HG03439 (cell line): ENCODE results near the gene CD79B.
"Not testable (repeated sequence)": the region's sequence is repeated elsewhere in the genome, so short reads cannot be mapped to it uniquely, and the experiment has no call there.

Source experiments
- ATAC-seq: cut with Tn5 transposase; IDR thresholded peaks from one replicate; pipeline ENCODE4 v1.9.1; 2021; ENCODE audit warnings: mild to moderate bottlenecking, moderate library complexity; ENCODE audit not compliant: unreplicated experiment

Gene CD79B

DNA sequence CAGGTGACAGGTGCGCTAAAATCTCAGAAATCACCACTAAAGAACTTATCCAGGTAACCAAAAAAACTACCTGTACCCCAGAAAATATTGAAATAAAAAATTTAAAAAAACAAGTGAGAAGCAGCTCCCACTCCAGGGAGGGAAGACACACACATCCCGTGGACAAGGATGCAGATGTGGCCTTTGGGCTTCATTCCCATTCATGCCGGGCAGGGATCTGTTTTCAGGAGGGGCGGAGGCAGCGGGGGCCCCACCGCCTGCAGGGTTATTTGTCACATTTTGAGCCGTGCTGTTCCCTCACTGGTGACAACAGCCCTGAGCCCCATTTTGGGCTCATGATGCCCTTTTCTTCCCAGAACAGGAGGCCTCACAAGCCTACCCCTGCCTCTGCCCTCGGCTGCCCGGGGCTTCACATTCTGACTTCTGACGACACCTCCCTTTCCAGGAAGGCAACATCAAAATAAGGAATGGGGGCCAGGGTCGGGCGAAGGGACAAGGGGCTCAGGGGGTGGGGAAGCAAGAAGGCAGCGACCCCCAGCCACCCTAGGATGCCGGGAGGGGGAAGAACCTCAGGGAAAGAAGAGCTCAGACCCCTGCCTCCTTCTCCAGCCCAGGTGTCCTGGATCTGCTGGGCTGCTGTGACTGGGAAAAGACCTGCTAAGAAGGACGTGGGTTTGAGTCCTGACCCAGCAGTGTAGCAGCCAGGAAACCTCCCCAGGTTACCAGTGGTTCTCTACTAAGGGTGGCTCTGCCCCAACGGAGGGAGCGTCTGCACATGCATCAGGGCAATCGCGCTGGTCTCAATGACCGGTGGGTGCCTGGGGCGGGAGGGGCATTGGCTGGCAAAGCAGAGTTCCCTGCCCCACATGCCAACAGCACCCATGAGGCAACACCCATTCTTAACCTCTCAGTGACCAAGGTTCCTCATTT lies 2.3 kb upstream of the CD79B start:
- no peak for ATAC-seq

DNA sequence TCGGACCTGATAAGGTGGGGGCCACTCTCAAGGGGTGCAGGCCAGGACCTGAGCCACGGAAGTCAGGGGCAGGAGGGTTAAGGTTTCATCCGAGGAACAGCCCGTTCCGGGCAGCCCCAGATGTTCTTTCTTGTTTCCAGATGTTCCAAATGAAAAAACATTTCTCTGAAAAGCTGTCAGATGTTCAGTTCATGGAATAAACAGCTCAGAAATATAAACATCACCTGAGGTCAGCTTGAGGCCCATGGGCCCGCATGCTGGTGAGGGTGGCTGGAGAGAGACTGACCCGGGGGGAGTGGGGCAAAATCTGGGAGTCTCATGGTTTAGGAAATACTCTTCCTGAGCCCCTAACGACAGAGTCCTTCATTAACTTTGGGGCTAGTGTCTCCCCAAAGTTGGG lies 1.5 kb upstream of the CD79B start:
- ATAC-seq = no peak

DNA sequence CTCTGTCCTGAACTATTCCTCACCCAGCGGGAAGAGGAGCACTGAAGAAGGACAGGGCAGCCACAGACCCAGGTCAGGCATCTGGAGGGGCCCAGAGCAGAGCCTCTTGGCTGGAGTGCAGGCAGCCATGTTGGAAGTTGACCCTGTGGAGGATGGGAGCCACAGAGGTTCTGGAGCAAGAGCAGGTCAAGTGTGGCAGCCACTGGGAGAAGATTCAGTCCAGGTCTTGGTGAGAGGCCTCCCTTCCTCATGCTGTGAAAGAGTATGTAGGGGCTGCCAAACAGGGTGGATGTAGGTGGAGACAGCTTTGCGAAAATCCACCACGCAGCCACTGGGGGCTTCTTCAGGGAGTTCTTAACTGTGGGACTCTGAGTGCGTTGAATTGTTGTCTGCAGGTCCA lies 590 bp upstream of the CD79B start:
- no peak for ATAC-seq

DNA sequence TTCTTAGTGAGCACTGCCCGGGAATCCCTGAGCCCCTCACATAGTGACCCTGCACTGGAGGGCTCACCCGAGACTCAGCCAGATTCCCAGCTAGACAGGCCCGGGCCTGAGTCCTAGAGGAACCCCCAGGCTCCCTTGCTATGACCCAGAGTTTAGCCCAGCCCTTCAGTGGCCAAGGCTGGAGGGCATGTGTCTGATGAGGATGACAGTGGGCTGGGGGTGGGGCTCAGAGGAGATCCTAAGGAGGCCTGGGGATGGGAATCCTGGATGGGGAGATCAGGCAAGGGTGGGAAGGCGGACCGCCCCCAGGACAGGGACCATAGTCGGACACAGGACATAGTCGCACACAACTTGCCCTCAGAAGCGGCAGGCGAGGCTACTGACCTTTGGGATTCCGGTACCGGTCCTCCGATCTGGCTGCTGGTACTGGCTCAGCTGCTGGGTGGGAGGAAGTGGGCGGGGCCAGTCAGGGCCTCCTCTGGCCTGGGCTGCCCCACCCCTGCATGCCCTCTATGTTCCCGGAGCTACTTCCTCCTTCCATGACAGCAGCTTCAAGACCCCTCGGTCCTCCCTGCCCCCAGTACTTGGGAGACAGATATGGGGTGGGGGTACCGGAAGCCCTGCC lies 1.1 kb downstream of the CD79B start:
- ATAC-seq = no peak

DNA sequence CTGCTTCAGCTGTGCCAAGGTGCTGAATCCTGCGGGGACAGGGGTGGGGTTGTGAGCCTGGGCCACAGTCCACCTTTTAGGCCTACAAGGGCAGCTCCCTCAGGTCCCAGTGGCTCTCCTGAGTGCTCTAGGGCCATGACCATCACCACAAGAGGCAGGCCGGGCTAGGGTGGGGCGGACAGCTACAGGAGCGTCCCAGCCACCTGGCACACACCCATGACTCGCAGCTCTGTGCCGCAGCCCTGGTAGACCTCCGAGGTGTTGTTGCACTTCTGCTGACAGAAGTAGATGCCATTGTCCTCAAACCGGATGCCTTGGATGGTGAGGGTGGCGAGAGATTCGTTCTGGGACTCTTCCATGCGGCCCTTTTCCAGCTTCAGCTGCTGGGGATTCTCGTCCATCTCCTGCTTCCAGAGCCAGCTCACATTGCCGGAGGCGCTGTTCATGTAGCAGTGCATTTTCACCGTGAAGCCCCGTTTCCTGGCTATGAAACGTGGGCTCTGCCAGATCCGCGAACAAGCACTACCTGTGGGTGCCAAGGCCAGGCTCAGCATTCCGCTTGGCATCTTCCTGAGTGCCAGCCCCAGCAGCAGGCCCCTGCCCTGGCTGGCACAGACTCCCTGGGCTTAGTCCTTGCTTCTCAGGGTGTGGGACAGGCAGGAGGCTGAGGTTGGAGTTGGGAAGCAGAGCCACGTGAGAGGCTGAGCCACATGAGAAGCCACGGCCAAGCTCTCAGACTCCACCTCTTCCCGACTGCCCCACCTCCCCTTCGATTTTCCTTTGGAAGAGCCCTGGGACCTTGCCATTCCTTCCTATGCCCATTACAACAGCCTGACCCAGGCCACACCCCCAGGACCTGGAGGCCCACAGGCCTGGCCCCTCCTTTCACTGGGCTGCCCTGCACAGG lies 2.0 kb downstream of the CD79B start:
- no peak for ATAC-seq

DNA sequence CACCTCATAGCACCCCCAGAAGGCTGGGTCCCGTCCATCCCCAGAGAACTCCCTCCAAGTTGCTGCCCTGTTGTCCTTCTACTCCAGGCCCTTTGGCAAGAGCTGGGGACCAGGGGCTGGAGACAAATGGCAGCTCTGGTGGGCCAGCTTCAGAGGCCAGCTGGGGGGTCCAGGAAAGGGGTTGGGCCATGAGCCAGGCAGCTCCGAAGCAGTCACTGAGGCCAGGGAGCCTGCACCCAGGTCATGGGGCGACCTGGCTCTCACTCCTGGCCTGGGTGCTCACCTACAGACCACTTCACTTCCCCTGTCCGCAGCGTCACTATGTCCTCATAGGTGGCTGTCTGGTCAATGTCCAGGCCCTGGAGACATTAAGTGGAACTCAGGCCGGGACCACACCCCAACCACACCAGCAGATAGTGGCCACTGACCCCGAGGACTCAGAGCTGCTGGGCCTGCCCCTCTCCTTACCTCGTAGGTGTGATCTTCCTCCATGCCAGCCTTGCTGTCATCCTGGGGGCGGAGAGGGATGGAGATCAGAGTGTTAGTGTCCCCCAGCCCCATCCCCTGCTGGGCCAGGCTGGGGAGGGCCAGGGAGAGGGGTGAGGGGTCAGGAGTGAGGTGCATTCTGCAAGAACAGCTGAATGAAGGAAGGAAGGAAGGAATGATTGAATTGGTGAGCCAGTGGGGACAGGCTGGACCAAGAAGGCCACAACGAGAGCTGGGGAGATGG lies 3.0 kb downstream of the CD79B start:
- no peak for ATAC-seq

DNA sequence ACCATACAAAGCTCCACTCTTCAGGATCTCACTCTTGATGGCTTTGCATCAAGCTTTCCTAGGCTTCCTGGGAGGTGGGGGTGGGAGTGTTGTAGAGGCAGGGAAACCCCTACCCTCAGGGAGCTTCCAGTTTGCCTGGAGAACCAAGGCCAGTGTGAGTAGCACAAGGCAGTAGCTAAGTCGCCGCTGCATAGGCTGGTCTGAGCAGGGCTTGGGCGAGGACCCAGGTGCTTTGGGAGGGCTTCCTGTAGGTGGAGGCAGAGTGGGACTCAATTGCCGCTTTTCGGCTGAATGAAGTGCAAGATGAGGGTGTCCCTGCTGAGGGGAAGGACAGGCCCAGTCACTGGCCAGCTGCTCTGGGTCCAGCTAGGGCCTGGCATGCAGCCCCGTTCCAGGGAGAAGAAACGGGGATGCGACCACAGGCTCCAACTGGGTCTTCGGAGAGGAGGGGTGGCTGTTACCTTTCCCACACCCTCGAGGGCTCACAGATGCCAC lies 3.9 kb downstream of the CD79B start:
- ATAC-seq = no peak

DNA sequence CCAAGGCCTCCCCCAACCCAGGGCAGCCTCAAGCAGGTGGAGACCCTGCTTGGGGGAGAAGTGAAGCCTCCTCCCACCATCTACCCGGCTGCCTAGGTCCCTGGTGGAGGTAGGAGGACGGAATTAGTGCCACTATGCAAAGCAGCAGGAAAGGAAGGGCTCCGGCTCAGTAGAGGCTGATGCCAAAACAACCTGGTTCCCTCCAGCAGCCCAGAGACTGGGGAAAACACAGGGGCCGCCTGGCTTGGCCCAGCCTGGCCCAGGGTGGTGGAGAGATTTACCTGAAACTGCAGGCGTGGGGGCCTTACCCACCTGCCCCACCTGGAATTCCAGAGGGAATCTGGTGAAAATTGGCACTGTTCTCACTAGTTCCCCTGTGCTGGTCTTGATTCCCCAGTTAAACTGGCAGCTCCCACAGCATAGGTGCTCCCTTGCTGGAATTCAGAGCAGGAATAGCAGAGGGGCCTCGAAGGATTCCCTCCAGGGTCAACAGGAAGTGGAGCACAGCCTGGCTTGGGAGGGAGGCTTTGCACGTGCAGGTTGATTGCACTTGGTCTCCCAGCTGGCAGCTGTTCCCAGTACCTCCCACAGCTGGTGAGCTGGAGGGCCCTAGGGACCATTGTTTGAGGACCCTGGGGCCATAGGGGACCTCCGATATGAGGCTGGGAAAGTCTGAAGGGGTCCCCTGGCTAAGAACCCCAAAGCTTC lies 4.5 kb downstream of the CD79B start:
- ATAC-seq = no peak

DNA sequence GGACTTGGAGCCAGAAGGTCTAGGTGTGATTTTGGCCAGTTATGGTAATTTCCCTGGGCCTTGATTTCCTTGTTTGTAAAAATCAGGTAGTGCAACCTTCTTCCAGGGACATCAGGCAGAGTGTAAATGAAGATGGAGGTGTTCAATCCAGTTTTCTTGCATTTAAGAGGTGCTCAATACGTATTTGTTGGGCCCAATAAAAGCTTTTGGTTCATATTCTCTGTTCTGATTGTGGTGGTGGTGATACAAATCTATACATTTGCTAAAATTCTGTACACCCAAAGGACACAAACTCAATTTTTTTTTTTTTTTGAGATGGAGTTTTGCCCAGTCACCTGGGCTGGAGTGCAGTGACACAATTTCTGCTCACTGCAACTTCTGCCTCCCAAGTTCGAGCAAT lies 6.0 kb downstream of the CD79B start:
- no peak for ATAC-seq

DNA sequence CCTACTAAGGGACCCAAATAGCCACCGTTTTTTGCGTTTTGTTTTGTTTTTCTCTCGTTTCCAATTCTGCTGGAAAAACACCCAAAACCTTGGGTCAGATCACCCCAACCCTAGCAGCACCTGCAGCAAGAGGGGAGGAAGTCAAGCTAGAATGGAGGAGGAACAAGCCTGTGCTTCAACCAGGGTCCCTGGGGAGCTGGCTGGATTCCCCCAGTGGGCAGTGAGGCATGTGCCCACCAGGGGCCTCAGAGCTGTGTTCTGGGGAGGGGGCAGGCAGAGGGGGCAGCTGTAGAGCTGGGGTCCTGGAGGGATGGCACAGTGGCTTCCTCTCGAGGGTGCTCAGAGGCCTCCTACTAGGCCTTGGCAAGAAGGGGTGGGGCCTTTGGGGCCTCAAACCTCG lies 6.5 kb downstream of the CD79B start:
- ATAC-seq = no peak

DNA sequence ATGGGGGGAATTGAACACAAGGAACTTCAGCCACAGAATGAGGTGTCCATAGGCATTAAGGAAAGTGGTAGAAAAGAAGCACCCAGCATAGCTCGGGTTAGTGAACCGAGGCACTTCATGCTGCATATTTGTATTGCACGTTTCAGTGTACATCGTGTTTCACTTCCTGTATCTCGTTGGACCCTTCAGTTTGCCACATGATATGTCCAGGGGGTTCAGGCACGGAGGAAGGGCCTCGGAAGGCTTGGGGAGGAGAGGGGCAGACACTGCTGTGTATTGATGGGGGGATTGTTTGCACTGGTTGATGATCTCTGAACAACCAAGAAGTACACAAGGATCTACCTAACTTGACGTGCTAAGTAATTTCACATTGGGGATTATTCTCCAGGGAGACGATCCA lies 9.7 kb downstream of the CD79B start:
- ATAC-seq = not testable (repeated sequence)

DNA sequence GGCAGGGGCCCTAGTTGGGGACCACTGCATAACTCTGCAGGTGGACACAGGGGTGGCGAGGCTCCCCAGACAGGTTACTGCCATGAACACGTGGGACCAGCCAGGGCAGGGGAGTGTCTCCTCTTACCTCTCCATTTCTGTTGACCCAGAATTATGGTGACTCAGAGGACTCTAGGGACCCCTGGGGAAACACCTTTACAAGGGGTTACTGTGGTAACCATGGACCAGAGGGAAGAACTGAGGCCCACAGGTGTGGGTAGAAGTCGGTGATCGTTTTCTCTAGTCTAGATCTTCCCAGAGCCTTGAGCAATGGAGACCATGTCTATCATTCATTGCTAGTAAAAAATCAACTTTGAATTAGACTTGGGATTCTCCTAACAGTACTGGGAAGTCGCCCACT lies 11.4 kb downstream of the CD79B start:
- ATAC-seq = not testable (repeated sequence)

DNA sequence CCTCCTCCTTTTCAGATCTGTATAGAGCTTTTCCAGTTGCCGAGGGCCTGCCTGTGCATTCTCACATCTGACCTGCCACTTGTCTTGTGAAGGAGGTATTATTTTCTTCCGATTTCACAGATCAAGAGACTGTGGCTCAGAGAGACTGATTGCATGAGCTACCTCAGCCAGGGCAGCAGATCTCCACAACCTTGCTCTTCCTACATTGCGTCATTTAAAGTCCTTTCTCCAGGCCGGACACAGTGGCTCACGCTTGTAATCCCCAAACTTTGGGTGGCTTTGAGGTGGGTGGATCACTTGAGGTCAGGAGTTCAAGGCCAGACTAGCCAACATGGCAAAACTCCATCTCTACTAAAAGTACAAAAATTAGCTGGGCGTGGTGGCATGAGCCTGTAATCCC lies 12.1 kb downstream of the CD79B start:
- not testable (repeated sequence) for ATAC-seq

DNA sequence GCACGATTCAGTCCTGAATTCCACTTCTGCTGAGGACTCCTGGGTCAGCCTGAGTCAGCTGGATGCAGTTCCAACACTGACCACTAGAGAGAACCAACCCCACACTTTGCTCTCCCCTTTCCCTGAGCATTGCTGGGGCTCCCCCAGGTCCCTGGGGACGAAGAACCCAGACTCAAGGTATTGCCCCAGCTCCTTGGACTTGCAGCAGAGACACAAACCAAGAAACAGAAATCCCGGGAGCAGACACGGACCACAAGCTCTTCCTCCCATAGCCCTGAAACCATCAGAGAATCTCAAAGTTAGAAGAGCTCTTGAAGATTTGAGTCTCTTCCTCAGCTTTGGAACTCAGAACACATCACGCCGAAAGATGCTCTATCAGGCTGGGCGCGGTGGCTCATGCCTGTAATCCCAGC lies 12.8 kb downstream of the CD79B start:
- no peak for ATAC-seq

DNA sequence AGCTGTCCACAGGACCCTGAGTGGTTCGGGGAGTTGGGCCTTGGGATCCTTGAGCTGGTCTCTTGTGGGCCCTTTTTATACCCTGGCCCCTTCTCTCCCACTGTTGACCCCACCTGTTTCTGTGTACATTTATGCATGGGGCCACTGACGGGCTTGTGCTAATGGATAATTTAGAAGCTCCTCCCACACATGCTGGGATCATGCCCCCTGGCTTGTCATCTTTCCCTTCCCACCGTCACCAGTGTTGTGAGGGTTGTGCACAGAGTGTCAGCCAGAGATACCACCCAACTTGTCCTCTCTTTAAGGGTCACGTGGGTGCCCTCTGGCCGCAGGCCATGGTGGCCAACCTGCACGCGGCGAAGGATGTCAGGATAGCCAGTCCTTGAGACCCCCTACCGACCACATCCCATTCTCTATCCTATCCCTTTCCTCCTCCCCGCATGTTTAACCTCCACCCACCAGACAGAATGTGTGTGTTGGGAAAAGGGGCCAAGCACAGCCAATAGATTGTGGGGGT lies 13.3 kb downstream of the CD79B start, which contains the start of gene GH1:
TSS of gene GH1 (minus strand) at position 51 of the 517 bp plus-strand sequence. CDS start 63 bp downstream, outside the sequence.
- not testable (repeated sequence) for ATAC-seq

DNA sequence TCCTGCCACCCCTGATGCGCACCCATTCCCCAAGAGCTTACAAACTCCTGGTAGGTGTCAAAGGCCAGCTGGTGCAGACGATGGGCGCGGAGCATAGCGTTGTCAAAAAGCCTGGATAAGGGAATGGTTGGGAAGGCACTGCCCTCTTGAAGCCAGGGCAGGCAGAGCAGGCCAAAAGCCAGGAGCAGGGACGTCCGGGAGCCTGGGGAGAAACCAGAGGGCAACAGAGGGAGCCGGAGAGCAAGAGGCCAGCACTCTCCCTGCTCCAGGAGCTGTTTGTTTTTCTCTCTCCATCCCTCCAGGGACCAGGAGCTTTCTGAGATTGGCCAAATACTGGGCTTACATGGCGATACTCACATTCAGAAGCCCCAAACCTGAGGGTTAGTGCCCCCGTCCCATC lies 13.8 kb downstream of the CD79B start:
- ATAC-seq = no peak

DNA sequence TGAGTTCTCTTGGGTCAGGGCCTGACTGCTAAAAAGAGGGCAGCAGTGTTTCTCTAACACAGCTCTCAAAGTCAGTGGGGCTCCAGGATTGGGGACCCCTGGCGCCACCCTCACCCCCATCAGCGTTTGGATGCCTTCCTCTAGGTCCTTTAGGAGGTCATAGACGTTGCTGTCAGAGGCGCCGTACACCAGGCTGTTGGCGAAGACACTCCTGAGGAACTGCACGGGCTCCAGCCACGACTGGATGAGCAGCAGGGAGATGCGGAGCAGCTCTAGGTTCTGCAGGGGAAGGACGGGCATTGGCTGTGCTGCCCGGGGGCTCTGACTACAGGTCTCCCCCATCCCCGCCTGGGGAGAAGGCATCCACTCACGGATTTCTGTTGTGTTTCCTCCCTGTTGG lies 14.5 kb downstream of the CD79B start:
- ATAC-seq = no peak

DNA sequence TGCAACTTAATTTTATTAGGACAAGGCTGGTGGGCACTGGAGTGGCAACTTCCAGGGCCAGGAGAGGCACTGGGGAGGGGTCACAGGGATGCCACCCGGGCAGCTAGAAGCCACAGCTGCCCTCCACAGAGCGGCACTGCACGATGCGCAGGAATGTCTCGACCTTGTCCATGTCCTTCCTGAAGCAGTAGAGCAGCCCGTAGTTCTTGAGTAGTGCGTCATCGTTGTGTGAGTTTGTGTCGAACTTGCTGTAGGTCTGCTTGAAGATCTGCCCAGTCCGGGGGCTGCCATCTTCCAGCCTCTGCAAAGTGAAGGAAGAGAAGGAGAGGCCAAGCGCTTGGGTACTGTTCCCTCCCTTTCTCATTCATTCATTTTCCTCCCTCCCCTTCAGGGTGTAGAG lies 14.9 kb downstream of the CD79B start:
- ATAC-seq = not testable (repeated sequence)

DNA sequence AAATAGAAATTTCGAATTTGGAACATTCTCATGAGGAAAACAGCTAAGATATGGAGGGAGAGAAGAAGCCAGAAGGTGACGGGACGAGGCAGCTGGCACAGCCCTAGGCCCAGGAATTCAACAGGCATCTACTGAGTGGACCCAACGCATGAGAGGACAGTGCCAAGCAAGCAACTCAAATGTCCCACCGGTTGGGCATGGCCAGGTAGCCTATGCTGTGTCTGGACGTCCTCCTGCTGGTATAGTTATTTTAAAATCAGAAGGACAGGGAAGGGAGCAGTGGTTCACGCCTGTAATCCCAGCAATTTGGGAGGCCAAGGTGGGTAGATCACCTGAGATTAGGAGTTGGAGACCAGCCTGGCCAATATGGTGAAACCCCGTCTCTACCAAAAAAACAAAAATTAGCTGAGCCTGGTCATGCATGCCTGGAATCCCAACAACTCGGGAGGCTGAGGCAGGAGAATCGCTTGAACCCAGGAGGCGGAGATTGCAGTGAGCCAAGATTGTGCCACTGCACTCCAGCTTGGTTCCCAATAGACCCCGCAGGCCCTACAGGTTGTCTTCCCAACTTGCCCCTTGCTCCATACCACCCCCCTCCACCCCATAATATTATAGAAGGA lies 15.5 kb downstream of the CD79B start:
- no peak for ATAC-seq
